GM12865 (cell line): ENCODE measurements around the gene OPCML.

Experiments used
- DNase-seq: peaks from one replicate; pipeline ENCODE4 v3.0.0; 2010; ENCODE audit warnings: low read depth
- H3K4me3 ChIP-seq: 2 replicates; pipeline ENCODE4 v1.5.1; 2011; ENCODE audit warnings: mild to moderate bottlenecking, low read depth, low read length, control low read depth
- CTCF ChIP-seq: IDR thresholded peaks from 2 replicates; pipeline ENCODE4 v1.5.1; 2011; ENCODE audit warnings: low read length, control low read depth, low read depth, inconsistent platforms; ENCODE audit not compliant: insufficient read depth; ENCODE audit errors: missing control alignments

Gene OPCML

GRCh38 chr11:132746305-132746704 lies 786.0 kb downstream of the OPCML start:
- no peak overlapping the region for H3K4me3 ChIP-seq
- TF ChIP-seq CTCF = no peak
- DNase-seq = no peak

GRCh38 chr11:132745306-132745705 lies 787.0 kb downstream of the OPCML start:
- no peak for TF ChIP-seq CTCF
- H3K4me3 ChIP-seq = no peak overlapping the region
- no peak for DNase-seq

- no peak for TF ChIP-seq CTCF
- DNase-seq = no peak
- H3K4me3 ChIP-seq = no peak overlapping the region
These were observed 787.5 kb downstream of the OPCML start for GRCh38 chr11:132744771-132745170.

- TF ChIP-seq CTCF = no peak
- DNase-seq = no peak
- H3K4me3 ChIP-seq = no peak overlapping the region
These were observed 788.7 kb downstream of the OPCML start for GRCh38 chr11:132743601-132744000.

- no peak for TF ChIP-seq CTCF
- no peak overlapping the region for H3K4me3 ChIP-seq
- DNase-seq = no peak
These were observed 789.4 kb downstream of the OPCML start for GRCh38 chr11:132742929-132743328.

- DNase-seq = no peak
- no peak overlapping the region for H3K4me3 ChIP-seq
- no peak for TF ChIP-seq CTCF
These were observed 798.1 kb downstream of the OPCML start for GRCh38 chr11:132734217-132734616.

GRCh38 chr11:132728026-132728425 lies 804.3 kb downstream of the OPCML start:
- no peak for DNase-seq
- H3K4me3 ChIP-seq = no peak overlapping the region
- no peak for TF ChIP-seq CTCF
